ENCODE results near the gene SEC23A. TPM values are rescaled to one million over a fixed set of nuclear protein-coding genes. Genes with fewer than 3 reads are reported as not detected.
A peak's percentile ranks its signal among the peaks of the same experiment; 100 is the strongest.

SEC23A gene
- total and polyA plus RNA-seq, 2 donors (not counting 1 experiment from before 2014, with no cell fraction given), result 13.2 to 52.3 TPM

DNA sequence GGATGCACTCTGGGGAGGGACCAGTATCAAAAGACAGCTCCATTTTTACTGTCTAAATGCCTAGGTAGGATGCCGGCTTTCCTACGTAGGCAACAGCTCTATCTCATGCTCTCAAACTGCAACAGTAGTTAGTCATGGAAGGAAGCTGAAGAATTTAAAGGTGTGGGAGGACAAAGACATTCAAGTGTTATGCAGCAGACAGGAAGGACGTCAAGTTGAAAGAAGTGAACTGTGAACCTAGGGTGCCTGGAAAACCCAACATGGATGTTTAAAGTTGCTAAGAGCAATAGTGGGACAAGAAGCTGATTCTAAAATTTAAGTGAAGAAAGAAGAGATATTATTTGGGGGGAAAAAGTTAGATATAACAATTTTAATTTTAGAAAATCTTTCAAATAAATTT lies 5.9 kb downstream of the SEC23A start:
- peaks cover 4% of the 10 kb centered on the region for H3K79me2 ChIP-seq (ENCODE audit: control insufficient read depth, insufficient read depth, low read length)
- Mint-ChIP-seq H3K27me3 (no peaks in the 10 kb centered on the region), H3K27ac (no peak overlapping the region), H3K4me3 (no peak overlapping the region), H3K4me1 (peaks cover 30% of the 10 kb centered on the region), H3K9me3 (ENCODE audit: insufficient read depth) (no peaks in the 10 kb centered on the region)
- no peak for DNase-seq
- no peak overlapping the region for H3K4me3 ChIP-seq (ENCODE audit: control extremely low read depth in 1 of 5, extremely low read depth in 1 of 5, insufficient read depth in 1 of 5, low read depth in 2 of 5, low read length in 4 of 5)
- H3K27ac ChIP-seq (ENCODE audit: low read length in 2 of 2), result peak overlapping the region in 1 of 2 donors; percentile 36
- ChIA-PET POLR2A (no interaction called here), CTCF (no interaction called here)
- no peaks in the 10 kb centered on the region for H3K27me3 ChIP-seq (replicated peaks in 1 of 4; ENCODE audit: control extremely low read depth in 1 of 4, control insufficient read depth in 3 of 4, insufficient read depth in 4 of 4, low read length in 3 of 4)
- no peak overlapping the region for H2AFZ ChIP-seq (ENCODE audit: insufficient read depth, low read depth, low read length, poor library complexity, severe bottlenecking)
- H4K20me1 ChIP-seq (ENCODE audit: control insufficient read depth, insufficient read depth, low read length, poor library complexity, severe bottlenecking), result no peaks in the 10 kb centered on the region
- no peak overlapping the region for H3K4me2 ChIP-seq (replicated peaks; ENCODE audit: low read depth, low read length, poor library complexity, severe bottlenecking)
- intact Hi-C loops (cut with micrococcal nuclease), result no loop called here
- no peak for ATAC-seq (ENCODE audit: low read depth)
- WGBS (ENCODE audit: insufficient coverage), result 57% methylated on average over 1 of the region's 3 CpGs
- H3K9ac ChIP-seq (ENCODE audit: low read length), result no peak overlapping the region
- H3K36me3 ChIP-seq (replicated peaks in 1 of 2; ENCODE audit: control extremely low read depth in 1 of 2, control insufficient read depth in 1 of 2, extremely low read depth in 1 of 2, insufficient read depth in 2 of 2, low read length in 1 of 2), result peaks cover 8 to 15% of the 10 kb centered on the region in 2 experiments
- no peaks in the 10 kb centered on the region for H3K9me3 ChIP-seq (ENCODE audit: control extremely low read depth in 1 of 3, control insufficient read depth in 2 of 3, insufficient read depth in 1 of 3, low read length in 2 of 3)
- TF ChIP-seq, protein P1, sequence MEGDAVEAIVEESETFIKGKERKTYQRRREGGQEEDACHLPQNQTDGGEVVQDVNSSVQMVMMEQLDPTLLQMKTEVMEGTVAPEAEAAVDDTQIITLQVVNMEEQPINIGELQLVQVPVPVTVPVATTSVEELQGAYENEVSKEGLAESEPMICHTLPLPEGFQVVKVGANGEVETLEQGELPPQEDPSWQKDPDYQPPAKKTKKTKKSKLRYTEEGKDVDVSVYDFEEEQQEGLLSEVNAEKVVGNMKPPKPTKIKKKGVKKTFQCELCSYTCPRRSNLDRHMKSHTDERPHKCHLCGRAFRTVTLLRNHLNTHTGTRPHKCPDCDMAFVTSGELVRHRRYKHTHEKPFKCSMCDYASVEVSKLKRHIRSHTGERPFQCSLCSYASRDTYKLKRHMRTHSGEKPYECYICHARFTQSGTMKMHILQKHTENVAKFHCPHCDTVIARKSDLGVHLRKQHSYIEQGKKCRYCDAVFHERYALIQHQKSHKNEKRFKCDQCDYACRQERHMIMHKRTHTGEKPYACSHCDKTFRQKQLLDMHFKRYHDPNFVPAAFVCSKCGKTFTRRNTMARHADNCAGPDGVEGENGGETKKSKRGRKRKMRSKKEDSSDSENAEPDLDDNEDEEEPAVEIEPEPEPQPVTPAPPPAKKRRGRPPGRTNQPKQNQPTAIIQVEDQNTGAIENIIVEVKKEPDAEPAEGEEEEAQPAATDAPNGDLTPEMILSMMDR (IDR thresholded peaks at IDR 0.05), result no peak
- no peak for TF ChIP-seq EZH2 (IDR thresholded peaks at IDR 0.05; ENCODE audit: borderline replicate concordance, insufficient read depth, low read depth, low read length, poor library complexity, severe bottlenecking)
- H3K4me1 ChIP-seq (ENCODE audit: control insufficient read depth in 2 of 2, insufficient read depth in 2 of 2, low read length in 2 of 2), result peaks cover under 1 to 2% of the 10 kb centered on the region in 2 donors

DNA sequence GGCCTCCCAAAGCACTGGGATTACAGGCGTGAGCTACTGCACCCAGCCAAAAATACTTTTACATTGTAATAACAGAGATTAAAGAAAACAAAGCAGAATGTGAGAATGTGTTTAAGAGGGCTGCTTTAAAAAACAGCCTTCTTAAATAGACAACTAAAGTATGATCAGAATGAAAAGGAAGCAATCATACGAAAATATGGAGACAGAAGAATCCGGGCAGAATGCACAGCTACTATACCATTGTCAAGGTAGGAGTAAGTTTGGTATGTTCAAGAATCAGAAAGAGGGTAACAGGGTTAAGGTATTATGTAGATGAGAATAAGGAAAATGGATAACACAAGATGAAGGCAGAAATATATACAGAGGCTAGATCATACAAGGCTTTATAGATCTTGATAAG lies 8.5 kb downstream of the SEC23A start:
- H3K4me2 ChIP-seq (replicated peaks; ENCODE audit: low read depth, low read length, poor library complexity, severe bottlenecking), result no peak overlapping the region
- H3K9ac ChIP-seq (ENCODE audit: low read length), result no peak overlapping the region
- no peak for ATAC-seq (ENCODE audit: low read depth)
- H4K20me1 ChIP-seq (ENCODE audit: control insufficient read depth, insufficient read depth, low read length, poor library complexity, severe bottlenecking), result no peaks in the 10 kb centered on the region
- no peak overlapping the region for H3K27ac Mint-ChIP-seq
- CTCF ChIA-PET, result no interaction called here
- H3K4me3 Mint-ChIP-seq, result no peak overlapping the region
- no peak overlapping the region for H2AFZ ChIP-seq (ENCODE audit: insufficient read depth, low read depth, low read length, poor library complexity, severe bottlenecking)
- H3K27me3 ChIP-seq (replicated peaks in 1 of 4; ENCODE audit: control extremely low read depth in 1 of 4, control insufficient read depth in 3 of 4, insufficient read depth in 4 of 4, low read length in 3 of 4), result no peaks in the 10 kb centered on the region
- no peaks in the 10 kb centered on the region for H3K4me1 ChIP-seq (ENCODE audit: control insufficient read depth in 2 of 2, insufficient read depth in 2 of 2, low read length in 2 of 2)
- no CpG with 5 or more reads among the region's 3 CpGs for WGBS (ENCODE audit: insufficient coverage)
- H3K27ac ChIP-seq (ENCODE audit: low read length in 2 of 2), result no peak overlapping the region
- H3K79me2 ChIP-seq (ENCODE audit: control insufficient read depth, insufficient read depth, low read length), result peaks cover 4% of the 10 kb centered on the region
- H3K4me3 ChIP-seq (ENCODE audit: control extremely low read depth in 1 of 5, extremely low read depth in 1 of 5, insufficient read depth in 1 of 5, low read depth in 2 of 5, low read length in 4 of 5), result no peak overlapping the region
- TF ChIP-seq EZH2 (IDR thresholded peaks at IDR 0.05; ENCODE audit: borderline replicate concordance, insufficient read depth, low read depth, low read length, poor library complexity, severe bottlenecking), result no peak
- TF ChIP-seq, protein P1 (IDR thresholded peaks at IDR 0.05), result no peak
- no peaks in the 10 kb centered on the region for H3K9me3 ChIP-seq (ENCODE audit: control extremely low read depth in 1 of 3, control insufficient read depth in 2 of 3, insufficient read depth in 1 of 3, low read length in 2 of 3)
- intact Hi-C loops (cut with micrococcal nuclease), result no loop called here
- DNase-seq, result no peak
- H3K36me3 ChIP-seq (replicated peaks in 1 of 2; ENCODE audit: control extremely low read depth in 1 of 2, control insufficient read depth in 1 of 2, extremely low read depth in 1 of 2, insufficient read depth in 2 of 2, low read length in 1 of 2), result peaks cover 12 to 39% of the 10 kb centered on the region in 2 experiments
- POLR2A ChIA-PET, result no interaction called here
- peaks cover 17% of the 10 kb centered on the region for H3K4me1 Mint-ChIP-seq
- no peaks in the 10 kb centered on the region for H3K9me3 Mint-ChIP-seq (ENCODE audit: insufficient read depth)
- no peaks in the 10 kb centered on the region for H3K27me3 Mint-ChIP-seq

Data from B cell (primary cell).